DND-41 (cell line): Measurements from ENCODE around the gene IKBKE.

Experiments used
- ATAC-seq: fragments of 200-7000 bp; cut with Tn5 transposase; 3 replicates; pipeline ENCODE4 v1.9.1; 2021; ENCODE audit warnings: low read depth; ENCODE audit not compliant: insufficient read depth
- DNase-seq: peaks from one replicate; pipeline ENCODE4 v3.0.0-alpha.2; 2020
- H2AFZ ChIP-seq: 2 replicates; pipeline ENCODE4 v1.6.0; 2012; ENCODE audit warnings: low read depth, low read length
- H3K27ac ChIP-seq: 2 replicates; pipeline ENCODE4 v1.5.1; 2012; ENCODE audit warnings: low read length, inconsistent platforms
- H3K27me3 ChIP-seq: fragments of 200-600 bp; sonication (generic); 2 replicates; pipeline ENCODE4 v1.6.0; 2012; ENCODE audit warnings: low read length, mild to moderate bottlenecking, inconsistent platforms; ENCODE audit not compliant: insufficient read depth, poor library complexity
- H3K36me3 ChIP-seq: 2 replicates; pipeline ENCODE4 v1.5.1; 2012; ENCODE audit warnings: low read length, inconsistent platforms; ENCODE audit not compliant: insufficient read depth
- H3K4me1 ChIP-seq: 2 replicates; pipeline ENCODE4 v1.5.1; 2012; ENCODE audit warnings: mild to moderate bottlenecking, low read length; ENCODE audit not compliant: insufficient read depth
- H3K4me2 ChIP-seq: 2 replicates; pipeline ENCODE4 v1.6.0; 2012; ENCODE audit warnings: mild to moderate bottlenecking, moderate library complexity, low read length, inconsistent platforms; ENCODE audit not compliant: insufficient read depth
- H3K4me3 ChIP-seq, 2 experiments: fragments of 200-600 bp in 1 of 2; shearing (Covaris generic) in 1 of 2; 2 replicates each; pipeline ENCODE4 v1.5.1; 2012 to 2016; ENCODE audit warnings: inconsistent platforms in 2 of 2, low read length in 2 of 2, mild to moderate bottlenecking in 2 of 2, low read depth in 1 of 2, moderate library complexity in 1 of 2
- H3K79me2 ChIP-seq: 2 replicates; pipeline ENCODE4 v1.6.0; 2012; ENCODE audit warnings: low read length, inconsistent platforms; ENCODE audit not compliant: insufficient read depth
- H3K9ac ChIP-seq: 2 replicates; pipeline ENCODE4 v1.6.0; 2012; ENCODE audit warnings: low read depth, mild to moderate bottlenecking, inconsistent platforms, low read length, moderate library complexity
- H3K9me3 ChIP-seq: 2 replicates; pipeline ENCODE4 v1.5.1; 2012; ENCODE audit warnings: low read length, moderate library complexity, mild to moderate bottlenecking, inconsistent platforms; ENCODE audit not compliant: insufficient read depth, severe bottlenecking
- H4K20me1 ChIP-seq: 2 replicates; pipeline ENCODE4 v1.6.0; 2012; ENCODE audit warnings: low read length; ENCODE audit not compliant: insufficient read depth
- CTCF ChIP-seq: IDR thresholded peaks from 2 replicates; pipeline ENCODE4 v1.5.1; 2012; ENCODE audit warnings: borderline replicate concordance, low read length, moderate library complexity, mild to moderate bottlenecking; ENCODE audit not compliant: poor library complexity, severe bottlenecking; ENCODE audit errors: extremely low read depth
- EZH2 ChIP-seq: IDR thresholded peaks from 3 replicates; pipeline ENCODE4 v1.6.1; 2012; ENCODE audit warnings: borderline replicate concordance, low read depth, mild to moderate bottlenecking, moderate library complexity, low read length, inconsistent platforms; ENCODE audit not compliant: severe bottlenecking

Gene IKBKE

GRCh38 chr1:206538086-206538770 lies 68.0 kb downstream of the IKBKE start:
- no peaks in the 10 kb centered on the region for H3K79me2 ChIP-seq
- no peaks in the 10 kb centered on the region for H3K9me3 ChIP-seq
- no peaks in the 10 kb centered on the region for H3K4me1 ChIP-seq
- ATAC-seq (no peak), DNase-seq (no peak)
- H3K9ac ChIP-seq: no peak overlapping the region
- H2AFZ ChIP-seq: no peak overlapping the region
- no peak for TF ChIP-seq EZH2
- TF ChIP-seq CTCF: no peak
- H4K20me1 ChIP-seq: no peaks in the 10 kb centered on the region
- H3K27me3 ChIP-seq: peaks cover 3% of the 10 kb centered on the region
- H3K36me3 ChIP-seq: no peaks in the 10 kb centered on the region
- no peak overlapping the region for H3K4me3 ChIP-seq
- no peak overlapping the region for H3K27ac ChIP-seq
- H3K4me2 ChIP-seq: no peak overlapping the region

DNA sequence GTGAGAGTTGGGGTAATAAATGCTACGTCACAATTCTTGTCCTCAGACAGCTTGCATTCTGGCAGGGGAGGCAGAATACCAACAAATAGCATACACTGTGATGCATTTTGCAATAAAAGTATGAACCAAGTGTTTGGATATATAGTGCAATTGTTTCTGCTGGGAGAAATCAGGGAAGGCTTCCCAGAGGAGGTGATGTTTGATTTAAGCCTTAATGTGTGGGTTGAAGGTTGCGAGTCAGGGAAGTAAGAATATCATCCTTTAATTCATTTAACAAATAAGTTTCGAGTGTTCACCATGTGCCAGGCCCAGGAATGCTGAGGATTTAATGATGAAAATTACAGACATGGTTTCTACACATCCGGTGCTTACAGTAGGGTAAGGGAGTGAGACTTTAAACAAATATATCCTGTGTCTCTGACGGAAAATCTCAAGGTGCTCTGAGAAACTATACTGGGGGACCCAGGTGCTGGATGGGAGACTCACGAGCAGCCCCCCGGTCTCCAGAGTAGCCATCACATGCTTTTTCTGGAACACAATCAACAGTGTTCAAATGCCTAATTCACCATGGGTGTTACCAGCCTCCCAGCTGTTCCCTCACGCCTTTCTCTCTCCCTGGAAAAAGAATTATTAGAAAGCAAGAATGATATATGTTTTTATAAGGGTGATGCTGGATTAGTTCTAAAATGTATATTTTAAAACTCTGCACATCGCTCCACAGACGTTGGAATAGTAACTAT lies 68.8 kb downstream of the IKBKE start:
- H3K27ac ChIP-seq: no peak overlapping the region
- no peak overlapping the region for H3K4me3 ChIP-seq
- H3K4me2 ChIP-seq: no peak overlapping the region
- TF ChIP-seq EZH2 (no peak), CTCF (no peak)
- H4K20me1 ChIP-seq: no peaks in the 10 kb centered on the region
- ATAC-seq: no peak
- no peaks in the 10 kb centered on the region for H3K79me2 ChIP-seq
- no peak overlapping the region for H3K9ac ChIP-seq
- no peaks in the 10 kb centered on the region for H3K36me3 ChIP-seq
- no peaks in the 10 kb centered on the region for H3K4me1 ChIP-seq
- peaks cover 3% of the 10 kb centered on the region for H3K27me3 ChIP-seq
- H2AFZ ChIP-seq: no peak overlapping the region
- no peaks in the 10 kb centered on the region for H3K9me3 ChIP-seq
- no peak for DNase-seq

- H3K9me3 ChIP-seq: no peaks in the 10 kb centered on the region
- H3K27me3 ChIP-seq: peaks cover 3% of the 10 kb centered on the region
- no peaks in the 10 kb centered on the region for H3K36me3 ChIP-seq
- H3K9ac ChIP-seq: no peak overlapping the region
- peaks cover 6% of the 10 kb centered on the region for H3K4me1 ChIP-seq
- DNase-seq (no peak), ATAC-seq (no peak)
- no peak overlapping the region for H3K4me3 ChIP-seq
- H3K79me2 ChIP-seq: no peaks in the 10 kb centered on the region
- no peak overlapping the region for H2AFZ ChIP-seq
- no peak overlapping the region for H3K27ac ChIP-seq
- TF ChIP-seq EZH2 (no peak), CTCF (no peak)
- no peaks in the 10 kb centered on the region for H4K20me1 ChIP-seq
- no peak overlapping the region for H3K4me2 ChIP-seq
Observed at GRCh38 chr1:206540044-206540780, 69.9 kb downstream of the IKBKE start.
